Gastrocnemius medialis (tissue), 4 donors: ENCODE data around the gene LYST.

ENCODE experiments used
- CTCF ChIP-seq, 5 experiments: fragments of 450-650 bp in 3 of 5; fragments of 200-600 bp in 2 of 5; sonication (generic) in 2 of 5; IDR thresholded peaks in 4 of 5; conservative IDR thresholded peaks in 1 of 5; 1 replicate in 4 of 5; 2 replicates in 1 of 5; pipeline ENCODE4 v1.5.1; 2016 to 2019; ENCODE audit warnings: antibody characterized with exemption in 5 of 5, mild to moderate bottlenecking in 3 of 5, moderate library complexity in 3 of 5
- POLR2A ChIP-seq, 2 donors: fragments of 450-650 bp; IDR thresholded peaks; one replicate each; pipeline ENCODE4 v1.6.1; 2017; ENCODE audit warnings: antibody characterized with exemption in 2 of 2, mild to moderate bottlenecking in 2 of 2, moderate library complexity in 2 of 2

GRCh38 chr1:235865565-235866204 lies 1.0 kb downstream of the LYST start:
- no peak for TF ChIP-seq CTCF (IDR thresholded peaks at IDR 0.05 in 4 of 5, conservative IDR thresholded peaks at IDR 0.05 in 1 of 5)
- TF ChIP-seq POLR2A (IDR thresholded peaks at IDR 0.05), result no peak
